ENCODE data around the gene ZC3H8.

Gene ZC3H8

DNA sequence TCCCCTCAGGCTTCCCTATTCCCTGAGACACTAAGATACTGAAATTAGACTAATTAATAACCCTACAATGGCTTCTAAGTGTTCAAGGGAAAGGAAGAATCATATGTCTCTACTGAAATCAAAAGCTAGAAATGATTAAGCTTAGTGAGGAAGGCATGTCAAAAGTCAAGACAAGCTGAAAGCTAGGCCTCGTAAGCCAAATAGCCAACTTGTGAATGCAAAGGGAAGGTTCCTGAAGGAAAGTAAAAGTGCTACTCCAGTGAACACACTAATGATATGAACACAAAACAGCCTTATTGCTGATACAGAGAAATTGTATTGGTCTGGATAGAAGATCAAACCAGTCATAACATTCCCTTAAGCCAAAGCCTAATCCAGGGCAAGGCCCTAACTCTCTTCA, 10.0 kb downstream of the ZC3H8 start:
- H3K9me2 ChIP-seq (replicated peaks; ENCODE audit: low read depth, low read length), result no peaks in the 10 kb centered on the region
- TF ChIP-seq, protein P1, sequence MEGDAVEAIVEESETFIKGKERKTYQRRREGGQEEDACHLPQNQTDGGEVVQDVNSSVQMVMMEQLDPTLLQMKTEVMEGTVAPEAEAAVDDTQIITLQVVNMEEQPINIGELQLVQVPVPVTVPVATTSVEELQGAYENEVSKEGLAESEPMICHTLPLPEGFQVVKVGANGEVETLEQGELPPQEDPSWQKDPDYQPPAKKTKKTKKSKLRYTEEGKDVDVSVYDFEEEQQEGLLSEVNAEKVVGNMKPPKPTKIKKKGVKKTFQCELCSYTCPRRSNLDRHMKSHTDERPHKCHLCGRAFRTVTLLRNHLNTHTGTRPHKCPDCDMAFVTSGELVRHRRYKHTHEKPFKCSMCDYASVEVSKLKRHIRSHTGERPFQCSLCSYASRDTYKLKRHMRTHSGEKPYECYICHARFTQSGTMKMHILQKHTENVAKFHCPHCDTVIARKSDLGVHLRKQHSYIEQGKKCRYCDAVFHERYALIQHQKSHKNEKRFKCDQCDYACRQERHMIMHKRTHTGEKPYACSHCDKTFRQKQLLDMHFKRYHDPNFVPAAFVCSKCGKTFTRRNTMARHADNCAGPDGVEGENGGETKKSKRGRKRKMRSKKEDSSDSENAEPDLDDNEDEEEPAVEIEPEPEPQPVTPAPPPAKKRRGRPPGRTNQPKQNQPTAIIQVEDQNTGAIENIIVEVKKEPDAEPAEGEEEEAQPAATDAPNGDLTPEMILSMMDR (conservative IDR thresholded peaks at IDR 0.05; ENCODE audit: low read length), result no peak
- H3K9ac ChIP-seq (ENCODE audit: low read depth, low read length, poor library complexity, severe bottlenecking), result no peak overlapping the region
- H3K9me3 ChIP-seq (ENCODE audit: insufficient read depth, low read depth, low read length), result no peaks in the 10 kb centered on the region
- H3K4me1 ChIP-seq (ENCODE audit: insufficient read depth, low read length, poor library complexity, severe bottlenecking), result peaks cover 3% of the 10 kb centered on the region
- no peak overlapping the region for H3K4me2 ChIP-seq (ENCODE audit: low read depth, low read length, poor library complexity, severe bottlenecking)
- H3F3A ChIP-seq (ENCODE audit: low read depth), result no peaks in the 10 kb centered on the region
- no peaks in the 10 kb centered on the region for H4K20me1 ChIP-seq (ENCODE audit: insufficient read depth, low read length, poor library complexity, severe bottlenecking)
- H3K27me3 ChIP-seq (ENCODE audit: insufficient read depth, low read length, poor library complexity, severe bottlenecking), result no peaks in the 10 kb centered on the region
- 0 out of 2 replicates have a peak, but pooled peaks cover 7% of the 10 kb centered on the region for H3K79me2 ChIP-seq (ENCODE audit: insufficient read depth, low read length)
- peaks cover 26% of the 10 kb centered on the region; the same call in 1 of the 2 replicates for H3K36me3 ChIP-seq (ENCODE audit: insufficient read depth, low read length)
- no peak overlapping the region for H3K4me3 ChIP-seq (ENCODE audit: low read length, poor library complexity, severe bottlenecking)
- H2AFZ ChIP-seq (ENCODE audit: low read length), result no peak overlapping the region

DNA sequence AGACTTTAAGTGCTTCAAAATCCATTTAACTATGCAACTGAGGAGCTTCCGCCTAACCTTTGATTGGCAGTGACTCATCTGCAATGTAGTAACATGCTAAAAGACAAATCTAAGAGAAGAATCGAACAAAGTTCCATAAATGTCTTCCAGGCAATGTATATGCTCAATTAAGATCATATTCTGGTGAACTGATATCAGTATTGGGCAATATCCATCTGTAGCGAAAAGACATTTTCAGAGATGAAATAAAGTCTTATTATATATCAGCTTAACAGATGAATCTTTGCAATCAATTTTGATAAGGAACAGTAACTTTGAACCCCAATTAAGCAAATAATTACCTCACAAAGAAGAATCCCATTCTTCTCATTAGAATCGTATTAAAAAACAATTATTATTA, 11.6 kb downstream of the ZC3H8 start:
- no peak overlapping the region for H2AFZ ChIP-seq (ENCODE audit: low read length)
- peaks cover 3% of the 10 kb centered on the region for H3K4me1 ChIP-seq (ENCODE audit: insufficient read depth, low read length, poor library complexity, severe bottlenecking)
- TF ChIP-seq EZH2phosphoT487 (IDR thresholded peaks at IDR 0.05; ENCODE audit: borderline replicate concordance), result no peak
- TF ChIP-seq, protein P1 (conservative IDR thresholded peaks at IDR 0.05; ENCODE audit: low read length), result no peak
- H3K36me3 ChIP-seq (ENCODE audit: insufficient read depth, low read length), result peaks cover 18% of the 10 kb centered on the region; the same call in 1 of the 2 replicates
- no peaks in the 10 kb centered on the region for H4K20me1 ChIP-seq (ENCODE audit: insufficient read depth, low read length, poor library complexity, severe bottlenecking)
- no peak overlapping the region for H3K4me3 ChIP-seq (ENCODE audit: low read length, poor library complexity, severe bottlenecking)
- no peaks in the 10 kb centered on the region for H3F3A ChIP-seq (ENCODE audit: low read depth)
- no peak overlapping the region for H3K9ac ChIP-seq (ENCODE audit: low read depth, low read length, poor library complexity, severe bottlenecking)
- H3K4me2 ChIP-seq (ENCODE audit: low read depth, low read length, poor library complexity, severe bottlenecking), result no peak overlapping the region
- 0 out of 2 replicates have a peak, but pooled peaks cover 7% of the 10 kb centered on the region for H3K79me2 ChIP-seq (ENCODE audit: insufficient read depth, low read length)
- no peaks in the 10 kb centered on the region for H3K27me3 ChIP-seq (ENCODE audit: insufficient read depth, low read length, poor library complexity, severe bottlenecking)
- H3K9me3 ChIP-seq (ENCODE audit: insufficient read depth, low read depth, low read length), result no peaks in the 10 kb centered on the region
- H3K9me2 ChIP-seq (replicated peaks; ENCODE audit: low read depth, low read length), result no peaks in the 10 kb centered on the region

DNA sequence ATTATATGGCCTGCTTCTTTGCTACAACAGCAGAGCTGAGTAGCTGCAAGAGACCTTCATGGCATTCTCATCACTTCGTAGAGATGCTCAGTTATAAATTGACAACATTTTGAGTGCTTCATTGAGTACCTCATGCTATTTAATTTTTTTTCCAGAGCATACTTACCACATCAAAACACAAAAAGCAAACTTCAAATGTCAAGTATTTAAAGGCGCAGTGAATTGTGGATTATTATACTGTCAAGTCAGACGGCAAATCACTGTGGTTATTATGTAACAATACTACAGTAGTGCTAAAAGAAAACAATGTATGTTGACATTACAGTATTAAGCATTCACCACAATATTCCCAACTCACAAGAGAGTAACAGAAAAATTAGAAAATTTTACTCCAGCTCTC, 12.5 kb downstream of the ZC3H8 start:
- Histone ChIP-seq H3K27me3 (ENCODE audit: insufficient read depth, low read length, poor library complexity, severe bottlenecking) (no peaks in the 10 kb centered on the region), H2AFZ (ENCODE audit: low read length) (no peak overlapping the region), H3K9me3 (ENCODE audit: insufficient read depth, low read depth, low read length) (no peaks in the 10 kb centered on the region), H4K20me1 (ENCODE audit: insufficient read depth, low read length, poor library complexity, severe bottlenecking) (no peaks in the 10 kb centered on the region), H3K9me2 (replicated peaks; ENCODE audit: low read depth, low read length) (no peaks in the 10 kb centered on the region), H3K4me1 (ENCODE audit: insufficient read depth, low read length, poor library complexity, severe bottlenecking) (peaks cover 3% of the 10 kb centered on the region), H3K4me3 (ENCODE audit: low read length, poor library complexity, severe bottlenecking) (no peak overlapping the region), H3K4me2 (ENCODE audit: low read depth, low read length, poor library complexity, severe bottlenecking) (peak overlapping the region; percentile 1), H3F3A (ENCODE audit: low read depth) (no peaks in the 10 kb centered on the region), H3K36me3 (ENCODE audit: insufficient read depth, low read length) (peaks cover 16% of the 10 kb centered on the region; the same call in 1 of the 2 replicates), H3K79me2 (ENCODE audit: insufficient read depth, low read length) (0 out of 2 replicates have a peak, but pooled peaks cover 7% of the 10 kb centered on the region), H3K9ac (ENCODE audit: low read depth, low read length, poor library complexity, severe bottlenecking) (no peak overlapping the region)
- TF ChIP-seq EZH2phosphoT487 (IDR thresholded peaks at IDR 0.05; ENCODE audit: borderline replicate concordance), result no peak
- TF ChIP-seq, protein P1 (conservative IDR thresholded peaks at IDR 0.05; ENCODE audit: low read length), result no peak

All from Loucy (cell line).